Mesenchymal stem cell (in vitro differentiated cells and primary cell): ENCODE results near the gene HIPK1.

Experiments
- DNase-seq: peaks from one replicate; pipeline ENCODE4 v3.0.0-alpha.2; 2013
- H2AFZ ChIP-seq: one replicate; pipeline ENCODE4 v1.6.1; 2013; ENCODE audit warnings: low read depth, mild to moderate bottlenecking, control low read depth, inconsistent platforms, low read length, moderate library complexity
- H2AK5ac ChIP-seq: 2 replicates; pipeline ENCODE4 v1.6.1; 2013; ENCODE audit warnings: low read length, moderate library complexity, mild to moderate bottlenecking, inconsistent platforms; ENCODE audit not compliant: severe bottlenecking
- H2BK120ac ChIP-seq: one replicate; pipeline ENCODE4 v1.6.1; 2013; ENCODE audit warnings: low read depth, mild to moderate bottlenecking, inconsistent platforms, low read length, moderate library complexity
- H2BK12ac ChIP-seq, 2 experiments: one replicate each; pipeline ENCODE4 v1.6.1; 2013; ENCODE audit warnings: inconsistent platforms in 2 of 2, low read length in 2 of 2, mild to moderate bottlenecking in 2 of 2, moderate library complexity in 2 of 2, control low read depth in 1 of 2
- H2BK15ac ChIP-seq: one replicate; pipeline ENCODE4 v1.6.1; 2013; ENCODE audit warnings: mild to moderate bottlenecking, low read depth, inconsistent platforms; ENCODE audit not compliant: poor library complexity, severe bottlenecking
- H2BK5ac ChIP-seq: 2 replicates; pipeline ENCODE4 v1.6.1; 2013; ENCODE audit warnings: low read depth, mild to moderate bottlenecking, low read length, control low read depth, inconsistent platforms; ENCODE audit not compliant: poor library complexity, severe bottlenecking
- H3K14ac ChIP-seq, 2 experiments: one replicate each; pipeline ENCODE4 v1.6.1; 2013; ENCODE audit warnings: inconsistent platforms in 2 of 2, low read length in 2 of 2, control low read depth in 1 of 2, mild to moderate bottlenecking in 1 of 2, moderate library complexity in 1 of 2
- H3K18ac ChIP-seq, 2 experiments: one replicate each; pipeline ENCODE4 v1.6.1; 2013; ENCODE audit warnings: inconsistent platforms in 2 of 2, low read length in 2 of 2, control low read depth in 1 of 2, low read depth in 1 of 2, mild to moderate bottlenecking in 1 of 2
- H3K23ac ChIP-seq, 2 experiments: one replicate each; pipeline ENCODE4 v1.6.1; 2013; ENCODE audit warnings: inconsistent platforms in 2 of 2, low read length in 2 of 2, mild to moderate bottlenecking in 2 of 2, moderate library complexity in 2 of 2, control low read depth in 1 of 2
- H3K27ac ChIP-seq: 2 replicates; pipeline ENCODE4 v1.5.1; 2013; ENCODE audit warnings: mild to moderate bottlenecking, moderate library complexity, low read length, control low read depth, inconsistent platforms; ENCODE audit not compliant: poor library complexity, severe bottlenecking
- H3K27me3 ChIP-seq, 2 experiments: 2 replicates each; pipeline versions ENCODE4 v1.6.1 to v1.7.0; 2013; ENCODE audit warnings: low read length in 2 of 2, mild to moderate bottlenecking in 2 of 2, moderate library complexity in 2 of 2, control low read depth in 1 of 2, inconsistent platforms in 1 of 2; ENCODE audit not compliant: control insufficient read depth in 1 of 2, insufficient read depth in 1 of 2
- H3K36me3 ChIP-seq, 2 experiments: 2 replicates each; pipeline versions ENCODE4 v1.6.1 to v1.7.0; 2013; ENCODE audit warnings: low read length in 2 of 2, control low read depth in 1 of 2, inconsistent platforms in 1 of 2, low read depth in 1 of 2, mild to moderate bottlenecking in 1 of 2; ENCODE audit not compliant: insufficient read depth in 2 of 2, control insufficient read depth in 1 of 2
- H3K4ac ChIP-seq, 2 experiments: one replicate each; pipeline ENCODE4 v1.6.1; 2013; ENCODE audit warnings: inconsistent platforms in 2 of 2, low read length in 2 of 2, mild to moderate bottlenecking in 2 of 2, moderate library complexity in 2 of 2, control low read depth in 1 of 2, low read depth in 1 of 2
- H3K4me1 ChIP-seq: 2 replicates; pipeline ENCODE4 v1.6.1; 2013; ENCODE audit warnings: low read depth, low read length, control low read depth; ENCODE audit not compliant: control insufficient read depth, insufficient read depth
- H3K4me2 ChIP-seq: 2 replicates; pipeline ENCODE4 v1.6.1; 2013; ENCODE audit warnings: low read length, mild to moderate bottlenecking, inconsistent platforms; ENCODE audit not compliant: poor library complexity, severe bottlenecking
- H3K4me3 ChIP-seq, 2 experiments: 2 replicates each; pipeline versions ENCODE4 v1.5.1 to v1.7.0; 2013; ENCODE audit warnings: low read length in 2 of 2, mild to moderate bottlenecking in 2 of 2, control low read depth in 1 of 2, low read depth in 1 of 2; ENCODE audit not compliant: insufficient read depth in 1 of 2
- H3K79me1 ChIP-seq: replicated peaks from 2 replicates; pipeline ENCODE4 v1.6.1; 2013; ENCODE audit warnings: mild to moderate bottlenecking, control low read depth, low read length, inconsistent platforms; ENCODE audit not compliant: poor library complexity, severe bottlenecking
- H3K9ac ChIP-seq: 2 replicates; pipeline ENCODE4 v1.7.0; 2013; ENCODE audit warnings: mild to moderate bottlenecking, low read length, moderate library complexity
- H3K9me3 ChIP-seq: 2 replicates; pipeline ENCODE4 v1.7.0; 2013; ENCODE audit warnings: mild to moderate bottlenecking, low read length; ENCODE audit not compliant: control insufficient read depth
- H4K8ac ChIP-seq: one replicate; pipeline ENCODE4 v1.6.1; 2013; ENCODE audit warnings: inconsistent platforms, mild to moderate bottlenecking, low read length, moderate library complexity
- H4K91ac ChIP-seq: one replicate; pipeline ENCODE4 v1.6.1; 2013; ENCODE audit warnings: mild to moderate bottlenecking, low read length, inconsistent platforms
- WGBS: methylation state at CpG from one replicate; pipeline ENCODE4 v1.1.7; 2013; ENCODE audit warnings: mixed read lengths; 5-methylcytosine and 5-hydroxymethylcytosine counted together

HIPK1 gene

DNA sequence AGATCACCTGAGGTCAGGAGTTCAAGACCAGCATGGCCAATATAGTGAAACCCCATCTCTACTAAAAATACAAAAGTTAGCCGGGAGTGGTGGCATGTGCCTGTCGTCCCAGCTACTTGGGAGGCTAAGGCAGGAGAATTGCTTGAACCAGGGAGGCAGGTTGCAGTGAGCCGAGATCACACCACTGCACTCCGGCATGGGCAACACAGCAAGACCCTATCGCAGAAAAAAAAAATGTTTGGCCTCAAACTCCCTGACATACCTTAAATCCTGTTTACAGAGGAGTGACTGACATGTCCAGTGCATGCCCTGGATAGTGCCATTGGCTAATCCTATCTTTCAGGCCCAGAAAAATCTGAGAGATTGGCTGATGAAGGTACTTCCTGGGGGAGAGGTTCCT lies 12.2 kb upstream of the HIPK1 start:
- Histone ChIP-seq H3K4ac (no peak overlapping the region), H2BK15ac (no peak overlapping the region), H3K79me1 (peaks cover 5% of the 10 kb centered on the region), H3K9me3 (no peaks in the 10 kb centered on the region), H3K4me2 (no peak overlapping the region), H3K18ac (no peak overlapping the region), H2BK120ac (no peak overlapping the region), H3K9ac (no peak overlapping the region), H2BK5ac (no peak overlapping the region), H2AK5ac (no peak overlapping the region), H4K91ac (no peak overlapping the region), H2BK12ac (no peak overlapping the region), H2AFZ (no peak overlapping the region), H3K27me3 (peaks cover 0 to under 1% of the 10 kb centered on the region in 2 experiments), H3K23ac (no peak overlapping the region), H3K14ac (no peak overlapping the region), H3K36me3 (peaks cover 4 to 5% of the 10 kb centered on the region in 2 experiments), H4K8ac (no peak overlapping the region), H3K27ac (no peak overlapping the region), H3K4me3 (no peak overlapping the region), H3K4me1 (peaks cover 6% of the 10 kb centered on the region)
- DNase-seq = no peak
- WGBS = 97% methylated on average over 5 of the region's 5 CpGs

DNA sequence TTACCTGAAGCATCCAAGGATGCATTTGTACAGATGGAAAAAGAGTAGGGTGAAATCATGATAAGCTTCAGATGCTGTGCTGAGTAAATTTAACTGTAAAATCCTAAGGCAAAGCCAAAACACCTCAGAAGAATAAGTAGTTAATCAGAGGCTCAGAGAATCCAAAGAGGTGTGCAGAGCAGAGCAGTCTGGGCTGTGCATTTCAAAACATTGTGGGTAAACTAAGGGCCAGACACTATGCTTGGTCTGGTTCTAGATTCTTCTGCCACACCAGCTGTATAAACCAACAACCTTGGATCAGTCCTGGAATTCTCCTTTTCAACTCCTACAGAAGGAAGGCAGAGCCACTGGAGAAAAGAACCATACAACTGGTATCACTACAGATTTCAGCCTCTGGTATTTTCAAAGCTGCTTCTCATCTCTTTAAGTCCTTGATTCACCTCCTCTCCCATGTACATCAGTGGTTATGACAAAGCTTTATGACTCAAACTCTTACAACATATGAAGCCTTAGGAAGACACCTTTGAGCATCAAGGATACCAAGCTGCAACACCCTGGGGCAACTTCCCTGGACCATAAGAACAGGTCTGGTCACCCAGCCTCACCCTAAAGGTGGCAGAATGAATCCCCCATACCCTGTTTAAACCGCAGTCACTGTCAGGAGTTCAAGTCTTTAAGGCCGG lies 11.6 kb upstream of the HIPK1 start:
- 93% methylated on average over 2 of the region's 2 CpGs for WGBS
- Histone ChIP-seq H2BK5ac (no peak overlapping the region), H3K18ac (no peak overlapping the region), H3K36me3 (peaks cover 0 to 4% of the 10 kb centered on the region in 2 experiments), H3K23ac (no peak overlapping the region), H3K27ac (no peak overlapping the region), H3K4me2 (no peak overlapping the region), H3K9ac (no peak overlapping the region), H3K4ac (no peak overlapping the region), H4K8ac (no peak overlapping the region), H3K4me1 (peaks cover 6% of the 10 kb centered on the region), H2BK12ac (no peak overlapping the region), H3K27me3 (peaks cover 0 to 2% of the 10 kb centered on the region in 2 experiments), H2AFZ (no peak overlapping the region), H3K4me3 (no peak overlapping the region), H3K9me3 (no peaks in the 10 kb centered on the region), H3K14ac (peak overlapping the region in 1 of 2 experiments; percentile 20), H2BK120ac (no peak overlapping the region), H3K79me1 (peaks cover 4% of the 10 kb centered on the region), H2AK5ac (no peak overlapping the region), H4K91ac (no peak overlapping the region), H2BK15ac (no peak overlapping the region)
- peak; percentile 38 for DNase-seq

DNA sequence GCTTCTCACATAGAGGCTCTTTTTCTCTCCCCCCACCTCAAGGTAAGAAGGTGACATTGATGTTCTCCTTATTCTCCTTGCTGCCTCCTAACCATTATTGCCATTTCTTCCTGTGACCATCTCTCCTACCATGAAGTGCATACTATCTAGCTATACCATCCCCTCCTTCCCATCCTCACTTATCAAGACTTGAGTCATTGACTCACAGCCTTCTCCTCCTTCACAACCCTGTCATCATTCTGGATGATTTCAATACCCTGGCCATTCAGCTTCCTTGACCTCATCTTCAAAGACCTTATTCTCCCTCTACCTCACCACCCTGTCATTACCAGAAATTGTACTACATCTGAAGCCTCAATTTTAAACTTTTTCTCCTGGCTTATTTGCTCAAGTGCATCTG lies 10.9 kb upstream of the HIPK1 start:
- Histone ChIP-seq H2BK120ac (no peak overlapping the region), H3K27me3 (peaks cover 0 to 5% of the 10 kb centered on the region in 2 experiments), H3K9me3 (no peaks in the 10 kb centered on the region), H3K14ac (peak overlapping the region in 1 of 2 experiments; percentile 15), H3K18ac (no peak overlapping the region), H2AFZ (no peak overlapping the region), H3K4me3 (no peak overlapping the region), H3K23ac (no peak overlapping the region), H4K91ac (no peak overlapping the region), H3K4ac (no peak overlapping the region), H3K79me1 (peaks cover 4% of the 10 kb centered on the region), H2AK5ac (no peak overlapping the region), H2BK12ac (no peak overlapping the region), H3K36me3 (peaks cover 0 to 4% of the 10 kb centered on the region in 2 experiments), H3K4me2 (no peak overlapping the region), H3K9ac (no peak overlapping the region), H4K8ac (no peak overlapping the region), H2BK15ac (no peak overlapping the region), H3K27ac (no peak overlapping the region), H3K4me1 (peaks cover 1% of the 10 kb centered on the region), H2BK5ac (no peak overlapping the region)
- no peak for DNase-seq

DNA sequence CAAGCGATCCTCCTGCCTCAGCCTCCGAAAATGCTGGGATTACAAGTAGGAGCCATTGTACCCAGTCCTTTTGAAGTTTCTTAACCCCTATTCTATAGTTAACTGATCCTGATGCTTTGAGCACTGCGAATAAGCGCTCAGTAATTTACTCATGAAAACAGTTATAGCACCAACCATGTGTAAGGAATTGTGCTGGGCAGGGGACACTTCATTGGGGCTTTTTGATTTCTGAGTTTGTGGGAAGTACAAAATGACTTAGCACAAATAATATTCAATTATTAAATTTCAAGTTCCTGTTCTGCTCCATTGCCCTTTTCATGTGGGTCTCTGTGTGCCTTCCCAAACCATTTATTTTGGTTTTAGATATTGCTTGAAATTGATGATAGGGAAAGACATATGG lies 6.2 kb upstream of the HIPK1 start:
- Histone ChIP-seq H3K9ac (no peak overlapping the region), H3K4me2 (no peak overlapping the region), H3K18ac (no peak overlapping the region), H2AFZ (no peak overlapping the region), H2BK12ac (no peak overlapping the region), H3K27ac (no peak overlapping the region), H3K79me1 (no peaks in the 10 kb centered on the region), H2AK5ac (no peak overlapping the region), H3K27me3 (peaks cover 4 to 5% of the 10 kb centered on the region in 2 experiments), H3K36me3 (no peaks in the 10 kb centered on the region), H3K4ac (no peak overlapping the region), H3K23ac (no peak overlapping the region), H2BK5ac (no peak overlapping the region), H2BK120ac (no peak overlapping the region), H3K14ac (no peak overlapping the region), H4K8ac (no peak overlapping the region), H3K4me3 (no peak overlapping the region), H3K4me1 (no peaks in the 10 kb centered on the region), H4K91ac (no peak overlapping the region), H2BK15ac (no peak overlapping the region), H3K9me3 (no peaks in the 10 kb centered on the region)
- DNase-seq = no peak
- WGBS = 54% methylated on average over 2 of the region's 4 CpGs
